ENCODE data around the gene JAK2.

JAK2 gene

GRCh38 chr9:5085993-5086392 is 100.9 kb downstream of the JAK2 start:
- Histone ChIP-seq H4K20me1 (ENCODE audit: insufficient read depth, low read length) (no peaks in the 10 kb centered on the region), H3K4me1 (ENCODE audit: insufficient read depth, low read length, severe bottlenecking) (no peaks in the 10 kb centered on the region), H3K27me3 (ENCODE audit: insufficient read depth, low read length) (no peaks in the 10 kb centered on the region), H3K79me2 (ENCODE audit: insufficient read depth, low read length) (no peaks in the 10 kb centered on the region), H3K27ac (ENCODE audit: low read depth, low read length, poor library complexity, severe bottlenecking) (no peak overlapping the region), H3K36me3 (ENCODE audit: insufficient read depth, low read length) (peaks cover 5% of the 10 kb centered on the region; the same call in 1 of the 2 replicates), H2AFZ (ENCODE audit: low read length) (no peak overlapping the region), H3K9me2 (ENCODE audit: low read depth, low read length) (no peaks in the 10 kb centered on the region), H3K9me3 (ENCODE audit: low read length) (no peaks in the 10 kb centered on the region), H3K9ac (ENCODE audit: low read length) (no peak overlapping the region), H3K4me3 (ENCODE audit: low read depth, low read length, poor library complexity, severe bottlenecking) (no peak overlapping the region), H3K4me2 (ENCODE audit: low read length) (no peak overlapping the region), H3F3A (ENCODE audit: insufficient read depth, low read length) (no peaks in the 10 kb centered on the region)
- TF ChIP-seq CTCF (IDR thresholded peaks at IDR 0.05; ENCODE audit: low read length) = no peak
- TF ChIP-seq EZH2 (IDR thresholded peaks at IDR 0.05; ENCODE audit: borderline replicate concordance, low read length) = no peak

GRCh38 chr9:5089737-5090136 is 104.7 kb downstream of the JAK2 start:
- Histone ChIP-seq H3K9me3 (ENCODE audit: low read length) (no peaks in the 10 kb centered on the region), H3K36me3 (ENCODE audit: insufficient read depth, low read length) (no peaks in the 10 kb centered on the region), H3K4me3 (ENCODE audit: low read depth, low read length, poor library complexity, severe bottlenecking) (no peak overlapping the region), H3F3A (ENCODE audit: insufficient read depth, low read length) (no peaks in the 10 kb centered on the region), H3K9me2 (ENCODE audit: low read depth, low read length) (no peaks in the 10 kb centered on the region), H3K4me2 (ENCODE audit: low read length) (no peak overlapping the region), H3K4me1 (ENCODE audit: insufficient read depth, low read length, severe bottlenecking) (no peaks in the 10 kb centered on the region), H3K27ac (ENCODE audit: low read depth, low read length, poor library complexity, severe bottlenecking) (no peak overlapping the region), H4K20me1 (ENCODE audit: insufficient read depth, low read length) (no peaks in the 10 kb centered on the region), H3K9ac (ENCODE audit: low read length) (no peak overlapping the region), H2AFZ (ENCODE audit: low read length) (no peak overlapping the region), H3K27me3 (ENCODE audit: insufficient read depth, low read length) (no peaks in the 10 kb centered on the region), H3K79me2 (ENCODE audit: insufficient read depth, low read length) (no peaks in the 10 kb centered on the region)
- no peak for TF ChIP-seq CTCF (IDR thresholded peaks at IDR 0.05; ENCODE audit: low read length)
- TF ChIP-seq EZH2 (IDR thresholded peaks at IDR 0.05; ENCODE audit: borderline replicate concordance, low read length) = no peak

- H3K4me1 ChIP-seq (ENCODE audit: insufficient read depth, low read length, severe bottlenecking) = no peaks in the 10 kb centered on the region
- H3K27me3 ChIP-seq (ENCODE audit: insufficient read depth, low read length) = no peaks in the 10 kb centered on the region
- H2AFZ ChIP-seq (ENCODE audit: low read length) = no peak overlapping the region
- no peak overlapping the region for H3K4me2 ChIP-seq (ENCODE audit: low read length)
- no peak overlapping the region for H3K4me3 ChIP-seq (ENCODE audit: low read depth, low read length, poor library complexity, severe bottlenecking)
- no peaks in the 10 kb centered on the region for H3K9me2 ChIP-seq (ENCODE audit: low read depth, low read length)
- no peak overlapping the region for H3K27ac ChIP-seq (ENCODE audit: low read depth, low read length, poor library complexity, severe bottlenecking)
- no peaks in the 10 kb centered on the region for H3F3A ChIP-seq (ENCODE audit: insufficient read depth, low read length)
- no peaks in the 10 kb centered on the region for H4K20me1 ChIP-seq (ENCODE audit: insufficient read depth, low read length)
- no peaks in the 10 kb centered on the region for H3K9me3 ChIP-seq (ENCODE audit: low read length)
- no peak for TF ChIP-seq CTCF (IDR thresholded peaks at IDR 0.05; ENCODE audit: low read length)
- TF ChIP-seq EZH2 (IDR thresholded peaks at IDR 0.05; ENCODE audit: borderline replicate concordance, low read length) = no peak
- H3K79me2 ChIP-seq (ENCODE audit: insufficient read depth, low read length) = no peaks in the 10 kb centered on the region
- no peaks in the 10 kb centered on the region; the same call in 1 of the 2 replicates for H3K36me3 ChIP-seq (ENCODE audit: insufficient read depth, low read length)
- no peak overlapping the region for H3K9ac ChIP-seq (ENCODE audit: low read length)
Observed at GRCh38 chr9:5095795-5096194, 110.7 kb downstream of the JAK2 start.

Data from OCI-LY1 (cell line).